ENCODE data around the gene BAD. TPM values are rescaled to one million over a fixed set of nuclear protein-coding genes. Genes with fewer than 3 reads are reported as not detected.

BAD gene
- total and polyA plus RNA-seq, 2 of the 13 experiments (the other 11 are each of a cell fraction or from before 2014, with no cell fraction given) = 17.9 to 28.5 TPM

DNA sequence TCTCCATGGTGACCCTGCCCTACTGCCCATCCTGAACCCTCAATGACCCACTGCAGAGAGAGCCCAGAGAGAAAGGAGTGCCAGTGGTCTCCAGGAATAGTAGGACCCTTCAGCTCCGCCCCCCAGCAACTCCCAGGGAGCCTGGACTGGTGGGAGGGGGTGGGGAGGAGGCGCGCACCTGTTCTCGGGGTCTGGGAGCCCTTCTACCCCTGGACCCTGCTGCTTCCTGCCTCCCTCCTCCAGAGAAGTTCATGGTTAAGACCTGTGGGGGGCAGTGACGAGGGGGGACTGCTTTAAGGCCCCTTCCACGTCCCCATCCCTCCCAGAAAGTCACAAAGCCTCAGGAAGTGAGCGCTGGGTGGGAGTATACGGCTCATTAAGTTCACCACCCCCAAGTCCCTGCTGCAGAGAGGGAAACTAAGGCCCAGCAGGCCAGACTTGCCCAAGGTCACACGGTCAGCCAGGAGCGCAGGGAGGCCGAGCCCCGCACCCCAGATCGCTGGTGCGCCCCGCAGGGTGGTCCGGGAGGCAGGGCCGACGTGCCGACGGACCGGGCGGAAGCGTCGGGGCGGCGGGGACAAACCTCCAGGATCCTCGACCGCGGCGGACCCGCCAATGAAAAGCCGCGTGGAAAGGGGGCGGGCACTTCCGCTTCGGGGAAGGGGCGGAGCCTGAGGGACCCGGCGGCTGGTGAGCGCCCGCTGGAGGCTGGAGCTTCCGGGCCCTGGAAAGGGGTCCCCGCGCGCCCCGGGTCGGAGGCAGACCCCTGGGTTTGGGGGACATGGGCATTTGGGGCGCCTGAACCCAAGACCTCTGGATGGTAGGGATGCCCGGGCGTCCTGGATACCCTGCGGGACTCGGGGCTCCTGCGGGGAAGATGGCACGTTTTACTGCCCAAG lies 58.6 kb downstream of the BAD start, which contains the start of the genes NUDT22 and TRPT1 (continued):
- TF ChIP-seq ZNF513 (CRISPR knock-in tag; conservative IDR thresholded peaks at IDR 0.05) (no peak), ZNF180 (CRISPR knock-in tag; IDR thresholded peaks at IDR 0.05; ENCODE audit: borderline replicate concordance, low read depth) (no peak), REPIN1 (CRISPR knock-in tag; IDR thresholded peaks at IDR 0.05; ENCODE audit: borderline replicate concordance, low read depth) (peak; percentile 57; the same call in 1 of the 2 replicates), TRIM22 (IDR thresholded peaks at IDR 0.05) (no peak), GATAD1 (CRISPR knock-in tag; IDR thresholded peaks at IDR 0.05) (peak; percentile 82), ZNF224 (CRISPR knock-in tag; IDR thresholded peaks at IDR 0.05) (no peak), ZNF337 (CRISPR knock-in tag; IDR thresholded peaks at IDR 0.05; ENCODE audit: borderline replicate concordance, low read depth) (no peak), NFE2L2 (IDR thresholded peaks at IDR 0.05; ENCODE audit: low read length) (no peak), KLF9 (CRISPR knock-in tag; IDR thresholded peaks at IDR 0.05; ENCODE audit: low read depth) (no peak), CBFB (CRISPR knock-in tag; IDR thresholded peaks at IDR 0.05) (0 out of 2 replicates have a peak, but pooled peaks have one; percentile 16), HNRNPL (IDR thresholded peaks at IDR 0.05; ENCODE audit: low read depth, low read length) (no peak), ZNF274 (CRISPR knock-in tag; IDR thresholded peaks at IDR 0.05) (peak; percentile 17; the same call in 1 of the 2 replicates), MYNN (CRISPR knock-in tag; IDR thresholded peaks at IDR 0.05; ENCODE audit: low read depth) (no peak), ZNF484 (CRISPR knock-in tag; IDR thresholded peaks at IDR 0.05; ENCODE audit: borderline replicate concordance, low read depth) (no peak), EP300 (IDR thresholded peaks at IDR 0.05; ENCODE audit: low read depth in 2 of 2, low read length in 2 of 2) (no peak), EP300 (CRISPR knock-in tag; IDR thresholded peaks at IDR 0.05; ENCODE audit: borderline replicate concordance) (no peak), ZNF768 (CRISPR knock-in tag; IDR thresholded peaks at IDR 0.05) (no peak)
- TF ChIP-seq, protein P1, sequence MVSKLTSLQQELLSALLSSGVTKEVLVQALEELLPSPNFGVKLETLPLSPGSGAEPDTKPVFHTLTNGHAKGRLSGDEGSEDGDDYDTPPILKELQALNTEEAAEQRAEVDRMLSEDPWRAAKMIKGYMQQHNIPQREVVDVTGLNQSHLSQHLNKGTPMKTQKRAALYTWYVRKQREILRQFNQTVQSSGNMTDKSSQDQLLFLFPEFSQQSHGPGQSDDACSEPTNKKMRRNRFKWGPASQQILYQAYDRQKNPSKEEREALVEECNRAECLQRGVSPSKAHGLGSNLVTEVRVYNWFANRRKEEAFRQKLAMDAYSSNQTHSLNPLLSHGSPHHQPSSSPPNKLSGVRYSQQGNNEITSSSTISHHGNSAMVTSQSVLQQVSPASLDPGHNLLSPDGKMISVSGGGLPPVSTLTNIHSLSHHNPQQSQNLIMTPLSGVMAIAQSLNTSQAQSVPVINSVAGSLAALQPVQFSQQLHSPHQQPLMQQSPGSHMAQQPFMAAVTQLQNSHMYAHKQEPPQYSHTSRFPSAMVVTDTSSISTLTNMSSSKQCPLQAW (CRISPR knock-in tag; IDR thresholded peaks at IDR 0.05) = peak; percentile 67
- TF ChIP-seq, protein P2, sequence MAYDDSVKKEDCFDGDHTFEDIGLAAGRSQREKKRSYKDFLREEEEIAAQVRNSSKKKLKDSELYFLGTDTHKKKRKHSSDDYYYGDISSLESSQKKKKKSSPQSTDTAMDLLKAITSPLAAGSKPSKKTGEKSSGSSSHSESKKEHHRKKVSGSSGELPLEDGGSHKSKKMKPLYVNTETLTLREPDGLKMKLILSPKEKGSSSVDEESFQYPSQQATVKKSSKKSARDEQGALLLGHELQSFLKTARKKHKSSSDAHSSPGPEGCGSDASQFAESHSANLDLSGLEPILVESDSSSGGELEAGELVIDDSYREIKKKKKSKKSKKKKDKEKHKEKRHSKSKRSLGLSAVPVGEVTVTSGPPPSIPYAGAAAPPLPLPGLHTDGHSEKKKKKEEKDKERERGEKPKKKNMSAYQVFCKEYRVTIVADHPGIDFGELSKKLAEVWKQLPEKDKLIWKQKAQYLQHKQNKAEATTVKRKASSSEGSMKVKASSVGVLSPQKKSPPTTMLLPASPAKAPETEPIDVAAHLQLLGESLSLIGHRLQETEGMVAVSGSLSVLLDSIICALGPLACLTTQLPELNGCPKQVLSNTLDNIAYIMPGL (CRISPR knock-in tag; IDR thresholded peaks at IDR 0.05; ENCODE audit: borderline replicate concordance in 1 of 2, low read depth in 1 of 2) = peak; percentile 61 to 69; a peak in 3 of 4 replicates
- TF ChIP-seq, protein P3, sequence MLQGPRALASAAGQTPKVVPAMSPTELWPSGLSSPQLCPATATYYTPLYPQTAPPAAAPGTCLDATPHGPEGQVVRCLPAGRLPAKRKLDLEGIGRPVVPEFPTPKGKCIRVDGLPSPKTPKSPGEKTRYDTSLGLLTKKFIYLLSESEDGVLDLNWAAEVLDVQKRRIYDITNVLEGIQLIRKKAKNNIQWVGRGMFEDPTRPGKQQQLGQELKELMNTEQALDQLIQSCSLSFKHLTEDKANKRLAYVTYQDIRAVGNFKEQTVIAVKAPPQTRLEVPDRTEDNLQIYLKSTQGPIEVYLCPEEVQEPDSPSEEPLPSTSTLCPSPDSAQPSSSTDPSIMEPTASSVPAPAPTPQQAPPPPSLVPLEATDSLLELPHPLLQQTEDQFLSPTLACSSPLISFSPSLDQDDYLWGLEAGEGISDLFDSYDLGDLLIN (CRISPR knock-in tag; IDR thresholded peaks at IDR 0.05; ENCODE audit: borderline replicate concordance) = no peak
- TF ChIP-seq, protein P4, sequence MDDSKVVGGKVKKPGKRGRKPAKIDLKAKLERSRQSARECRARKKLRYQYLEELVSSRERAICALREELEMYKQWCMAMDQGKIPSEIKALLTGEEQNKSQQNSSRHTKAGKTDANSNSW (CRISPR knock-in tag; IDR thresholded peaks at IDR 0.05; ENCODE audit: borderline replicate concordance) = no peak
